PC-9 (cell line): ENCODE results near the gene LHX8.
"Not testable (repeated sequence)": the region's sequence is repeated elsewhere in the genome, so short reads cannot be mapped to it uniquely, and the experiment has no call there.

Experiments used
- EZH2 ChIP-seq: fragments of 200-600 bp; sonication (generic); IDR thresholded peaks from 2 replicates; pipeline ENCODE4 v1.8.0; 2017; ENCODE audit warnings: antibody characterized with exemption, low read depth
- TF ChIP-seq, protein P1 (sequence below): fragments of 200-600 bp; sonication (generic); conservative IDR thresholded peaks from 2 replicates; pipeline ENCODE4 v1.6.1; 2017; ENCODE audit warnings: mixed run types, antibody characterized with exemption, mild to moderate bottlenecking, moderate library complexity

DNA sequence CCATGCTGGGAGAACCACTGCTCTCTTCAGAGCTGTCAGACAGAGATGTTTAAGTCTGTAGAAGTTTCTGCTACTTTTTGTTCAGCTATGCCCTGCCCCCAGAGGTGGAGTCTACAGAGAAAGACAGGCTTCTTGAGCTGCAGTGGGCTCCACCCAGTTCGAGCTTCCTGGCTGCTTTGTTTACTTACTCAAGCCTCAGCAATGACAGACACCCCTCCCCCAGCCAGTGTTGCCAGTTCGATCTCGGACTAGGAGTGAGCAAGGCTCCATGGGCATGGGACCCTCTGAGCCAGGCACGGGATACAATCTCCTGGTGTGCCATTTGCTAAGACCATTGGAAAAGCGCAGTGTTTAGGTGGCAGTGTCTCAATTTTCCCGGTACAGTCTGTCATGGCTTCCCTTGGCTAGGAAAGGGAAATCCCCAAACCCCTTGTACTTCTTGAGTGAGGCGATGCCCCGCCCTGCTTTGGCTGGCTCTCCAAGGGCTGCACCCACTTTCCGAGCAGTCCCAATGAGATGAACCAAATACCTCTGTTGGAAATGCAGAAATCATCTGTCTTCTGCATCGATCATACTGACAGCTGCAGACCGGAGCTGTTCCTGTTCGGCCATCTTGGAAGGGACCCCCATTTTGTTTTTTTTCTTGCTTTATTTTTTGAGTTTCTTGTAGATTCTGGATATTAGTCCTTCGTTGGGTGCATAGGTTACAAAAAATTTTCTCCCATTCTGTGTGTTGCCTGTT, 47.2 kb downstream of the LHX8 start:
- TF ChIP-seq EZH2 = not testable (repeated sequence)
- TF ChIP-seq, protein P1, sequence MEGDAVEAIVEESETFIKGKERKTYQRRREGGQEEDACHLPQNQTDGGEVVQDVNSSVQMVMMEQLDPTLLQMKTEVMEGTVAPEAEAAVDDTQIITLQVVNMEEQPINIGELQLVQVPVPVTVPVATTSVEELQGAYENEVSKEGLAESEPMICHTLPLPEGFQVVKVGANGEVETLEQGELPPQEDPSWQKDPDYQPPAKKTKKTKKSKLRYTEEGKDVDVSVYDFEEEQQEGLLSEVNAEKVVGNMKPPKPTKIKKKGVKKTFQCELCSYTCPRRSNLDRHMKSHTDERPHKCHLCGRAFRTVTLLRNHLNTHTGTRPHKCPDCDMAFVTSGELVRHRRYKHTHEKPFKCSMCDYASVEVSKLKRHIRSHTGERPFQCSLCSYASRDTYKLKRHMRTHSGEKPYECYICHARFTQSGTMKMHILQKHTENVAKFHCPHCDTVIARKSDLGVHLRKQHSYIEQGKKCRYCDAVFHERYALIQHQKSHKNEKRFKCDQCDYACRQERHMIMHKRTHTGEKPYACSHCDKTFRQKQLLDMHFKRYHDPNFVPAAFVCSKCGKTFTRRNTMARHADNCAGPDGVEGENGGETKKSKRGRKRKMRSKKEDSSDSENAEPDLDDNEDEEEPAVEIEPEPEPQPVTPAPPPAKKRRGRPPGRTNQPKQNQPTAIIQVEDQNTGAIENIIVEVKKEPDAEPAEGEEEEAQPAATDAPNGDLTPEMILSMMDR = not testable (repeated sequence)
